ENCODE data around the gene NOSIP.

Gene NOSIP

GRCh38 chr19:49594993-49595818 is 14.8 kb upstream of the NOSIP start:
- no peak for DNase-seq

GRCh38 chr19:49594157-49594992 is 14.0 kb upstream of the NOSIP start:
- DNase-seq: no peak

GRCh38 chr19:49593233-49594113 is 13.1 kb upstream of the NOSIP start:
- DNase-seq: peak; percentile 98

- DNase-seq: peak; percentile 63
Observed at GRCh38 chr19:49592486-49593232, 12.3 kb upstream of the NOSIP start.

GRCh38 chr19:49591731-49592485 is 11.6 kb upstream of the NOSIP start:
- DNase-seq: peak; percentile 71

- peak; percentile 92 for DNase-seq
Observed at GRCh38 chr19:49590971-49591730, 10.8 kb upstream of the NOSIP start, which contains the start of gene PRR12. Gene PRR12, plus strand, starts transcription at chr19:49591182. Its CDS starts 473 bp downstream, at chr19:49591655.

- peak; percentile 100 for DNase-seq
Observed at GRCh38 chr19:49590071-49590970, 10.0 kb upstream of the NOSIP start.

GRCh38 chr19:49589502-49589905 is 9.1 kb upstream of the NOSIP start:
- DNase-seq: no peak

GRCh38 chr19:49588365-49589122 is 8.2 kb upstream of the NOSIP start:
- DNase-seq: no peak

- no peak for DNase-seq
Observed at GRCh38 chr19:49587227-49587626, 6.9 kb upstream of the NOSIP start.

GRCh38 chr19:49585023-49585422 is 4.7 kb upstream of the NOSIP start:
- no peak for DNase-seq

GRCh38 chr19:49583239-49583638 is 2.9 kb upstream of the NOSIP start:
- DNase-seq: no peak

- DNase-seq: no peak
Observed at GRCh38 chr19:49581007-49581508, 702 bp upstream of the NOSIP start, which contains the start of gene PRRG2. Gene PRRG2, plus strand, starts transcription at chr19:49581316. Its CDS starts 1,904 bp downstream, at chr19:49583220.

GRCh38 chr19:49579947-49580263 is 451 bp downstream of the NOSIP start:
- no peak for DNase-seq

GRCh38 chr19:49579193-49579592 is 1.2 kb downstream of the NOSIP start:
- DNase-seq: peak; percentile 22

GRCh38 chr19:49574206-49574755 is 6.1 kb downstream of the NOSIP start:
- DNase-seq: peak; percentile 35

- no peak for DNase-seq
Observed at GRCh38 chr19:49573425-49573824, 6.9 kb downstream of the NOSIP start.

- DNase-seq: no peak
Observed at GRCh38 chr19:49573009-49573408, 7.3 kb downstream of the NOSIP start.
